ENCODE data around the gene CFAP20DC.

DNA sequence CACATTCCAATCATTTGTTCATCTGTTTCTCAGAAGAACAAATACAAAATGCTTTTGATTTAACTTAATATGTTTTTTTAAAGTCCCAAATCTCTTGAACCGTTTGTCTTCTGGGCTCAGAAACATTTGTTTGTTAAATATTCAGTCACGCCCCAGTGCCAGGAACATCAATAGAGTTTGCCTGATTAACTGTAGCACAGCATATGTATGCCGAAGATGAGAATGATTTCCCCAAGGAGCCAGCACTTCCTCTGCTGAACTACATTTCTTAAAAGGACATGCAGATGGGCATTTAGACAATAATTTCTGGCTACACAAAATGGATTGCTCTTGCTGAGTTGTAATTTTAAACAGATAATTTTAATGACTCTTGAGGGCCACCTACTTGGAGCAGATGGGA lies 191.7 kb downstream of the CFAP20DC start:
- TF ChIP-seq, protein P1, sequence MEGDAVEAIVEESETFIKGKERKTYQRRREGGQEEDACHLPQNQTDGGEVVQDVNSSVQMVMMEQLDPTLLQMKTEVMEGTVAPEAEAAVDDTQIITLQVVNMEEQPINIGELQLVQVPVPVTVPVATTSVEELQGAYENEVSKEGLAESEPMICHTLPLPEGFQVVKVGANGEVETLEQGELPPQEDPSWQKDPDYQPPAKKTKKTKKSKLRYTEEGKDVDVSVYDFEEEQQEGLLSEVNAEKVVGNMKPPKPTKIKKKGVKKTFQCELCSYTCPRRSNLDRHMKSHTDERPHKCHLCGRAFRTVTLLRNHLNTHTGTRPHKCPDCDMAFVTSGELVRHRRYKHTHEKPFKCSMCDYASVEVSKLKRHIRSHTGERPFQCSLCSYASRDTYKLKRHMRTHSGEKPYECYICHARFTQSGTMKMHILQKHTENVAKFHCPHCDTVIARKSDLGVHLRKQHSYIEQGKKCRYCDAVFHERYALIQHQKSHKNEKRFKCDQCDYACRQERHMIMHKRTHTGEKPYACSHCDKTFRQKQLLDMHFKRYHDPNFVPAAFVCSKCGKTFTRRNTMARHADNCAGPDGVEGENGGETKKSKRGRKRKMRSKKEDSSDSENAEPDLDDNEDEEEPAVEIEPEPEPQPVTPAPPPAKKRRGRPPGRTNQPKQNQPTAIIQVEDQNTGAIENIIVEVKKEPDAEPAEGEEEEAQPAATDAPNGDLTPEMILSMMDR (conservative IDR thresholded peaks at IDR 0.05; ENCODE audit: low read length) = no peak
- TF ChIP-seq EZH2phosphoT487 (IDR thresholded peaks at IDR 0.05; ENCODE audit: borderline replicate concordance, low read depth, low read length) = no peak
